H1 (cell line): Measurements from ENCODE around the gene FBXO5. TPM values are rescaled to one million over a fixed set of nuclear protein-coding genes. Genes with fewer than 3 reads are reported as not detected.

Source experiments
- CTCF ChIA-PET: fragments of 300-600 bp; sonication (Branson Sonifier 250); formaldehyde crosslinking; loops from one replicate; lab custom pipeline; 2021; ENCODE audit not compliant: partially characterized antibody; lab: Charles Lee
- POLR2A ChIA-PET: fragments of 300-600 bp; sonication (Branson Sonifier 250); formaldehyde crosslinking; loops from one replicate; lab custom pipeline; 2021; ENCODE audit warnings: inconsistent platforms; ENCODE audit not compliant: partially characterized antibody; lab: Charles Lee
- DNase-seq, 2 experiments: peaks; one replicate each; pipeline versions ENCODE4 v3.0.0 to v3.0.0-alpha.2; 2010 to 2022; ENCODE audit warnings: low spot score in 2 of 2, low read depth in 1 of 2, mixed read lengths in 1 of 2
- FAIRE-seq: peaks from 2 replicates; lab custom pipeline; 2011; peaks lifted over from hg19 to GRCh38; lab: Jason Lieb, UNC
- H2AFZ ChIP-seq: 2 replicates; pipeline ENCODE4 v1.8.1; 2012; ENCODE audit warnings: low read length, inconsistent platforms
- H2AK5ac ChIP-seq: 2 replicates; pipeline ENCODE4 v1.6.1; 2013; ENCODE audit warnings: low read depth, low read length
- H2BK120ac ChIP-seq: replicated peaks from 2 replicates; pipeline ENCODE3; 2013; ENCODE audit warnings: low read depth, low read length, inconsistent platforms
- H2BK12ac ChIP-seq: 2 replicates; pipeline ENCODE4 v1.6.1; 2013; ENCODE audit warnings: low read depth, low read length
- H2BK15ac ChIP-seq: 2 replicates; pipeline ENCODE4 v1.6.1; 2013; ENCODE audit warnings: low read length
- H2BK20ac ChIP-seq: 2 replicates; pipeline ENCODE4 v1.6.1; 2013; ENCODE audit warnings: low read length
- H2BK5ac ChIP-seq: 2 replicates; pipeline ENCODE4 v1.6.1; 2013; ENCODE audit warnings: low read depth, low read length
- H3K14ac ChIP-seq: 2 replicates; pipeline ENCODE4 v1.6.1; 2013; ENCODE audit warnings: inconsistent platforms; ENCODE audit not compliant: insufficient read length
- H3K18ac ChIP-seq: 2 replicates; pipeline ENCODE4 v1.6.1; 2013; ENCODE audit warnings: low read length; ENCODE audit errors: extremely low read depth
- H3K23ac ChIP-seq: 2 replicates; pipeline ENCODE4 v1.6.1; 2013; ENCODE audit warnings: inconsistent platforms; ENCODE audit not compliant: insufficient read length
- H3K23me2 ChIP-seq: 2 replicates; pipeline ENCODE4 v1.6.1; 2013; ENCODE audit warnings: low read depth, low read length
- H3K27ac ChIP-seq: 2 replicates; pipeline ENCODE4 v1.6.1; 2011; ENCODE audit warnings: low read depth, low read length, inconsistent platforms
- H3K27me3 ChIP-seq, 4 experiments: replicated peaks in 1 of 4; 1 replicate in 1 of 4; 2 replicates in 3 of 4; pipeline versions ENCODE4 v1.6.1 to v1.8.1; 2011 to 2013; ENCODE audit warnings: low read length in 3 of 4, mild to moderate bottlenecking in 3 of 4, inconsistent platforms in 2 of 4, mixed read lengths in 2 of 4, moderate library complexity in 1 of 4; ENCODE audit not compliant: control insufficient read depth in 3 of 4, insufficient read depth in 3 of 4; ENCODE audit errors: extremely low read depth in 1 of 4
- H3K36me3 ChIP-seq, 4 experiments: 2 replicates each; pipeline versions ENCODE4 v1.6.1 to v1.8.1; 2011 to 2013; ENCODE audit warnings: mild to moderate bottlenecking in 4 of 4, low read length in 3 of 4, moderate library complexity in 2 of 4, control low read depth in 1 of 4, inconsistent platforms in 1 of 4; ENCODE audit not compliant: insufficient read depth in 4 of 4, control insufficient read depth in 2 of 4
- H3K4ac ChIP-seq: replicated peaks from 2 replicates; pipeline ENCODE3; 2013; ENCODE audit warnings: low read length, low read depth, mixed read lengths, inconsistent platforms; ENCODE audit not compliant: insufficient read length
- H3K4me1 ChIP-seq, 4 experiments: replicated peaks in 1 of 4; 1 replicate in 1 of 4; 2 replicates in 3 of 4; pipeline versions ENCODE4 v1.6.1 to v1.8.1; 2011 to 2013; ENCODE audit warnings: low read length in 3 of 4, inconsistent platforms in 2 of 4, mixed read lengths in 1 of 4; ENCODE audit not compliant: insufficient read depth in 4 of 4, control insufficient read depth in 3 of 4
- H3K4me2 ChIP-seq, 2 experiments: 2 replicates each; pipeline versions ENCODE4 v1.6.1 to v1.8.1; 2011 to 2013; ENCODE audit warnings: low read depth in 2 of 2, low read length in 2 of 2, control low read depth in 1 of 2, inconsistent platforms in 1 of 2, mild to moderate bottlenecking in 1 of 2; ENCODE audit not compliant: insufficient read depth in 1 of 2
- H3K4me3 ChIP-seq, 4 experiments: fragments of 200-600, 300-600 bp in 1 of 4; sonication (generic), shearing (Covaris generic), sonication (Bioruptor Twin) in 1 of 4; 2 replicates each; pipeline versions ENCODE4 v1.5.1 to v1.8.1; 2011 to 2016; ENCODE audit warnings: low read length in 4 of 4, low read depth in 3 of 4, control low read depth in 2 of 4, inconsistent platforms in 2 of 4, mild to moderate bottlenecking in 2 of 4, mixed read lengths in 1 of 4, moderate library complexity in 1 of 4; ENCODE audit not compliant: insufficient read depth in 2 of 4; ENCODE audit errors: extremely low read depth in 1 of 4
- H3K56ac ChIP-seq: replicated peaks from 2 replicates; pipeline ENCODE3; 2013; ENCODE audit warnings: low read depth, mild to moderate bottlenecking, mixed read lengths, low read length, inconsistent platforms; ENCODE audit not compliant: insufficient read length
- H3K79me1 ChIP-seq: 2 replicates; pipeline ENCODE4 v1.6.1; 2013; ENCODE audit warnings: low read depth, low read length, control low read depth
- H3K79me2 ChIP-seq, 2 experiments: 2 replicates each; pipeline versions ENCODE4 v1.6.1 to v1.8.1; 2012 to 2013; ENCODE audit warnings: low read length in 2 of 2, mild to moderate bottlenecking in 2 of 2, inconsistent platforms in 1 of 2; ENCODE audit not compliant: insufficient read depth in 2 of 2, control insufficient read depth in 1 of 2
- H3K9ac ChIP-seq, 4 experiments: replicated peaks in 1 of 4; 1 replicate in 1 of 4; 2 replicates in 3 of 4; pipeline versions ENCODE4 v1.6.1 to v1.8.1; 2011 to 2013; ENCODE audit warnings: low read depth in 3 of 4, low read length in 3 of 4, control low read depth in 2 of 4, mild to moderate bottlenecking in 2 of 4, moderate library complexity in 2 of 4, inconsistent platforms in 1 of 4; ENCODE audit errors: extremely low read depth in 1 of 4
- H3K9me3 ChIP-seq, 2 experiments: 2 replicates each; pipeline versions ENCODE4 v1.6.1 to v1.8.1; 2012 to 2013; ENCODE audit warnings: mild to moderate bottlenecking in 2 of 2, moderate library complexity in 2 of 2, control low read depth in 1 of 2, inconsistent platforms in 1 of 2, low read depth in 1 of 2, low read length in 1 of 2, mixed read lengths in 1 of 2; ENCODE audit not compliant: insufficient read depth in 2 of 2
- H4K20me1 ChIP-seq, 2 experiments: replicated peaks in 1 of 2; 2 replicates each; pipeline versions ENCODE3 to v1.8.1; 2011 to 2013; ENCODE audit warnings: inconsistent platforms in 2 of 2, low read length in 2 of 2, mild to moderate bottlenecking in 1 of 2; ENCODE audit not compliant: insufficient read depth in 2 of 2, control insufficient read depth in 1 of 2
- H4K5ac ChIP-seq: 2 replicates; pipeline ENCODE4 v1.6.1; 2013; ENCODE audit warnings: low read length, low read depth, mixed read lengths, inconsistent platforms; ENCODE audit not compliant: insufficient read length
- H4K8ac ChIP-seq: 2 replicates; pipeline ENCODE4 v1.8.0; 2013; ENCODE audit warnings: mild to moderate bottlenecking, moderate library complexity, low read length, inconsistent platforms; ENCODE audit not compliant: insufficient read depth; ENCODE audit errors: extremely low read depth
- H4K91ac ChIP-seq: replicated peaks from 2 replicates; pipeline ENCODE3; 2013; ENCODE audit warnings: low read length, mixed read lengths, inconsistent platforms; ENCODE audit not compliant: insufficient read length
- CBX5 ChIP-seq: fragments of 300-800, 300-1000 bp; sonication (generic); IDR thresholded peaks from 2 replicates; pipeline ENCODE4 v1.7.1; 2016; ENCODE audit warnings: antibody characterized with exemption, low read length, low read depth
- POLR2A ChIP-seq, 2 experiments: IDR thresholded peaks; 1 replicate in 1 of 2; 2 replicates in 1 of 2; pipeline ENCODE4 v1.6.1; 2011; ENCODE audit warnings: low read depth in 2 of 2, low read length in 2 of 2, mild to moderate bottlenecking in 2 of 2; ENCODE audit errors: control extremely low read depth in 1 of 2
- SAP30 ChIP-seq: fragments of 300-600 bp; sonication (generic); IDR thresholded peaks from 2 replicates; pipeline ENCODE4 v1.7.1; 2012; ENCODE audit warnings: low read length, moderate library complexity, mild to moderate bottlenecking, inconsistent platforms; ENCODE audit not compliant: insufficient read depth, insufficient replicate concordance
- WGBS, 2 experiments: shearing (Covaris generic) in 1 of 2; methylation state at CpG; one replicate each; pipeline versions ENCODE4 v1.1.6 to v1.1.7; 2013 to 2015; ENCODE audit warnings: low lambda C conversion rate in 2 of 2, mixed read lengths in 2 of 2, inconsistent platforms in 1 of 2, low coverage in 1 of 2, missing lambda C conversion rate in 1 of 2; ENCODE audit not compliant: insufficient replicate concordance in 2 of 2, insufficient coverage in 1 of 2, insufficient read length in 1 of 2; ENCODE audit errors: extremely low coverage in 1 of 2, missing lambda C conversion rate in 1 of 2; 5-methylcytosine and 5-hydroxymethylcytosine counted together
- polyA plus RNA-seq, 7 experiments: library from polyadenylated mRNA; depleted of rRNA in 3 of 7; stranded (reverse) in 5 of 7; unstranded in 2 of 7; fragments of >200 nt in 5 of 7; fragments of 200-250 nt in 2 of 7; gene quantifications; 1 replicate in 5 of 7; 2 replicates in 1 of 7; 4 replicates in 1 of 7; pipeline versions ENCODE4 v1.2.1 to v1.2.3, GENCODE V29; 2011 to 2013; ENCODE audit warnings: missing spikeins in 2 of 7, mixed read lengths in 2 of 7
- total RNA-seq: library from RNA; stranded (reverse); fragmentation: NEBNext Ultra II Directional; extraction: Animal tissue kit (Norgen Biotek cat#: 25700); gene quantifications from 2 replicates; pipeline ENCODE4 v1.2.1, GENCODE V29; 2021

Gene FBXO5
- total and polyA plus RNA-seq, 2 of the 8 experiments (the other 6 are each of a cell fraction or from before 2014, with no cell fraction given): 13.7 to 55.1 TPM

GRCh38 chr6:152969688-152970418 is 13.0 kb downstream of the FBXO5 start:
- H2BK12ac ChIP-seq: no peak overlapping the region
- H2AFZ ChIP-seq: no peak overlapping the region
- H2BK5ac ChIP-seq: no peak overlapping the region
- 92% methylated on average over 6 of the region's 6 CpGs; no CpG with 5 or more reads in 1 of the 2 experiments for WGBS, 2 experiments
- H3K4me2 ChIP-seq: no peak overlapping the region
- DNase-seq: no peak
- TF ChIP-seq SAP30: no peak
- no peak for TF ChIP-seq CBX5
- TF ChIP-seq POLR2A (IDR thresholded peaks at IDR 0.05; ENCODE audit: control extremely low read depth in 1 of 2, low read depth in 2 of 2, low read length in 2 of 2): peak in 1 of 2 experiments; percentile 68; a peak in 1 of 3 replicates
- TF ChIP-seq, all 59 proteins: peak for 1
- Histone ChIP-seq H4K8ac (no peak overlapping the region), H3K4ac (no peak overlapping the region), H2BK15ac (no peak overlapping the region), H3K9ac (no peak overlapping the region), H4K20me1 (peaks cover 4 to 5% of the 10 kb centered on the region in 2 experiments), H3K79me1 (no peaks in the 10 kb centered on the region), H3K4me1 (no peaks in the 10 kb centered on the region), H3K18ac (no peak overlapping the region), H2BK20ac (no peak overlapping the region), H4K91ac (no peak overlapping the region), H3K23me2 (no peaks in the 10 kb centered on the region), H3K36me3 (peaks cover 8 to 55% (median 39%) of the 10 kb centered on the region in 4 experiments), H3K79me2 (peaks cover 0 to 27% of the 10 kb centered on the region in 2 experiments; a peak in 2 of 4 replicates), H3K27me3 (no peaks in the 10 kb centered on the region), H3K14ac (no peak overlapping the region), H3K4me3 (no peak overlapping the region), H3K27ac (no peak overlapping the region), H4K5ac (no peak overlapping the region), H3K56ac (no peak overlapping the region), H3K23ac (no peak overlapping the region), H3K9me3 (no peaks in the 10 kb centered on the region), H2AK5ac (no peak overlapping the region), H2BK120ac (no peak overlapping the region)
- ChIA-PET CTCF (interaction anchor here (0.7 to 1.9 kb wide), 2 partner anchors 16 to 22 kb away, joined by 4 to 6 read pairs; no protein-coding TSS in a partner anchor), POLR2A (interaction anchor here (0.9 to 1.8 kb wide), 3 partner anchors 9 to 13 kb away, joined by 4 to 9 read pairs (median 8); partner anchors contain the start of gene FBXO5)
- FAIRE-seq: no peak
